ENCODE data around the gene PDE6H.

- TF ChIP-seq CTCF (IDR thresholded peaks at IDR 0.05) (no peak), POLR2A (IDR thresholded peaks at IDR 0.05) (no peak)
Observed at GRCh38 chr12:15011162-15011561, 38.3 kb downstream of the PDE6H start.

Data from heart left ventricle (tissue), 13 donors.